HEK293T (cell line): ENCODE measurements around the gene FRMD1.

ENCODE experiments used
- CTCF ChIA-PET: fragments of 350-600 bp; formaldehyde crosslinking; extraction: SDS; loops from one replicate; lab custom pipeline; 2021; ENCODE audit warnings: antibody characterized with exemption, inconsistent platforms; lab: Yijun Ruan, JAX
- POLR2A ChIA-PET: fragments of 350-600 bp; formaldehyde crosslinking; extraction: SDS; loops from one replicate; lab custom pipeline; 2020; ENCODE audit warnings: antibody characterized with exemption, inconsistent platforms; lab: Yijun Ruan, JAX
- DNase-seq: peaks from one replicate; pipeline ENCODE4 v3.0.0; 2012; ENCODE audit warnings: mixed read lengths; ENCODE audit errors: extremely low spot score
- ARNT ChIP-seq: fragments of 450-650 bp; IDR thresholded peaks from 2 replicates; pipeline ENCODE4 v1.6.1; 2017; ENCODE audit warnings: mild to moderate bottlenecking
- BHLHE40 ChIP-seq: fragments of 450-650 bp; IDR thresholded peaks from 2 replicates; pipeline ENCODE4 v1.6.1; 2016; ENCODE audit warnings: mild to moderate bottlenecking, moderate library complexity, borderline replicate concordance
- CTBP1 ChIP-seq: fragments of 450-650 bp; IDR thresholded peaks from 2 replicates; pipeline ENCODE4 v1.6.1; 2016; ENCODE audit warnings: borderline replicate concordance
- ELF4 ChIP-seq: fragments of 450-650 bp; IDR thresholded peaks from 2 replicates; pipeline ENCODE4 v1.6.1; 2017; ENCODE audit warnings: antibody characterized with exemption
- FOXA1 ChIP-seq: fragments of 450-650 bp; IDR thresholded peaks from 2 replicates; pipeline ENCODE4 v1.6.1; 2016; ENCODE audit warnings: mild to moderate bottlenecking
- FOXK2 ChIP-seq: fragments of 450-650 bp; IDR thresholded peaks from 2 replicates; pipeline ENCODE4 v1.6.1; 2016; ENCODE audit warnings: mild to moderate bottlenecking
- FOXM1 ChIP-seq: fragments of 450-650 bp; IDR thresholded peaks from 2 replicates; pipeline ENCODE4 v1.6.1; 2017; ENCODE audit warnings: mild to moderate bottlenecking, borderline replicate concordance
- HDGF ChIP-seq: fragments of 450-650 bp; IDR thresholded peaks from 2 replicates; pipeline ENCODE4 v1.6.1; 2017; ENCODE audit warnings: antibody characterized with exemption, borderline replicate concordance
- L3MBTL2 ChIP-seq: fragments of 450-650 bp; conservative IDR thresholded peaks from 2 replicates; pipeline ENCODE4 v1.6.1; 2016; ENCODE audit warnings: mild to moderate bottlenecking
- LEF1 ChIP-seq: fragments of 450-650 bp; IDR thresholded peaks from 2 replicates; pipeline ENCODE4 v1.6.1; 2017; ENCODE audit warnings: mild to moderate bottlenecking, borderline replicate concordance
- NFRKB ChIP-seq: fragments of 450-650 bp; IDR thresholded peaks from 2 replicates; pipeline ENCODE4 v1.6.1; 2016; ENCODE audit warnings: mild to moderate bottlenecking, moderate library complexity
- SP1 ChIP-seq: fragments of 450-650 bp; IDR thresholded peaks from 2 replicates; pipeline ENCODE4 v1.6.1; 2017
- SUZ12 ChIP-seq: fragments of 450-650 bp; IDR thresholded peaks from 2 replicates; pipeline ENCODE4 v1.6.1; 2016; ENCODE audit warnings: mild to moderate bottlenecking
- TARDBP ChIP-seq: fragments of 450-650 bp; IDR thresholded peaks from 2 replicates; pipeline ENCODE4 v1.6.1; 2016
- ZNF384 ChIP-seq: fragments of 450-650 bp; IDR thresholded peaks from 2 replicates; pipeline ENCODE4 v1.6.1; 2016
- TF ChIP-seq, protein P1 (sequence below): fragments of 450-650 bp; IDR thresholded peaks from 2 replicates; pipeline ENCODE4 v1.6.1; 2016

Gene FRMD1

DNA sequence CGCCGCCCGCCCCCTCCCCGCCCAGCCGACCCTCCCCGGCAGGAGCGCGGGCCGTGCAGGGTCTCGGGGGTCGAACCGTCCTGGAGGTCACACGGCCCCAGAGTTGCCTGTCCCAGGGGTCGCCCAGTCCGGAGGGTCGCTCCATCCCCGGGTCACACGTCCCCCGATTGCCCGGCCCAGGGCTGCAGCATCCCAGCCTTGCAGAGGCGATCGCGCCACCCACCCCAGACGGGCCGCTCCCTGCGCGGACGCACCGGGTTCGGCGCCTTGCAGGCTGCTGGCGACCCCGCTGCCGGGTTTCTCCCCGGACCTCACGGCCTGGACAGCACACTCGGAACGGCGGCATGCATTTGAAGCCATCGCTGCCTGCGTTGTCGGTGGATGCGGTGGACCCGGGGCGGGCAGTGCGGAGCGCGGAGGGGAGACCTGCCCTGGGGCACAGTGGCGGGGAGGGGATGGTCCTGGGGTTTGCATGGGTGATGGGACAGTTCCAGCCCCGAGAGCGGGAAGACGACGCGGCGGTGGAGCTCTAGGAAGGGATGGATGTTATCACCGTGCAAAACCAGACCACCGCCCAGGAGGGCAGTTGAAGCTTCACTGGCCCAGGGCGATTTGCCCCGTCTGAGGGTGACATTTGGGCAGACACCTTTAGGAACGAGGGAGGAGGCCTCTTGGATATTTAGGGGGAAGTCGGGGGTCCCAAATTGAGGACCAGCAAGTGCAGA, 22.7 kb upstream of the FRMD1 start:
- POLR2A ChIA-PET, result no interaction called here
- no peak for TF ChIP-seq ZNF384
- TF ChIP-seq LEF1, result no peak
- no peak for TF ChIP-seq SP1
- TF ChIP-seq NFRKB, result no peak
- TF ChIP-seq FOXK2, result no peak
- TF ChIP-seq TARDBP, result no peak
- TF ChIP-seq ELF4, result no peak
- no peak for TF ChIP-seq L3MBTL2
- TF ChIP-seq, protein P1, sequence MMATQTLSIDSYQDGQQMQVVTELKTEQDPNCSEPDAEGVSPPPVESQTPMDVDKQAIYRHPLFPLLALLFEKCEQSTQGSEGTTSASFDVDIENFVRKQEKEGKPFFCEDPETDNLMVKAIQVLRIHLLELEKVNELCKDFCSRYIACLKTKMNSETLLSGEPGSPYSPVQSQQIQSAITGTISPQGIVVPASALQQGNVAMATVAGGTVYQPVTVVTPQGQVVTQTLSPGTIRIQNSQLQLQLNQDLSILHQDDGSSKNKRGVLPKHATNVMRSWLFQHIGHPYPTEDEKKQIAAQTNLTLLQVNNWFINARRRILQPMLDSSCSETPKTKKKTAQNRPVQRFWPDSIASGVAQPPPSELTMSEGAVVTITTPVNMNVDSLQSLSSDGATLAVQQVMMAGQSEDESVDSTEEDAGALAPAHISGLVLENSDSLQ, result no peak
- TF ChIP-seq FOXM1, result no peak
- TF ChIP-seq BHLHE40, result no peak
- TF ChIP-seq HDGF, result no peak
- no peak for TF ChIP-seq FOXA1
- no peak for TF ChIP-seq ARNT
- CTCF ChIA-PET, result no interaction called here
- no peak for DNase-seq

DNA sequence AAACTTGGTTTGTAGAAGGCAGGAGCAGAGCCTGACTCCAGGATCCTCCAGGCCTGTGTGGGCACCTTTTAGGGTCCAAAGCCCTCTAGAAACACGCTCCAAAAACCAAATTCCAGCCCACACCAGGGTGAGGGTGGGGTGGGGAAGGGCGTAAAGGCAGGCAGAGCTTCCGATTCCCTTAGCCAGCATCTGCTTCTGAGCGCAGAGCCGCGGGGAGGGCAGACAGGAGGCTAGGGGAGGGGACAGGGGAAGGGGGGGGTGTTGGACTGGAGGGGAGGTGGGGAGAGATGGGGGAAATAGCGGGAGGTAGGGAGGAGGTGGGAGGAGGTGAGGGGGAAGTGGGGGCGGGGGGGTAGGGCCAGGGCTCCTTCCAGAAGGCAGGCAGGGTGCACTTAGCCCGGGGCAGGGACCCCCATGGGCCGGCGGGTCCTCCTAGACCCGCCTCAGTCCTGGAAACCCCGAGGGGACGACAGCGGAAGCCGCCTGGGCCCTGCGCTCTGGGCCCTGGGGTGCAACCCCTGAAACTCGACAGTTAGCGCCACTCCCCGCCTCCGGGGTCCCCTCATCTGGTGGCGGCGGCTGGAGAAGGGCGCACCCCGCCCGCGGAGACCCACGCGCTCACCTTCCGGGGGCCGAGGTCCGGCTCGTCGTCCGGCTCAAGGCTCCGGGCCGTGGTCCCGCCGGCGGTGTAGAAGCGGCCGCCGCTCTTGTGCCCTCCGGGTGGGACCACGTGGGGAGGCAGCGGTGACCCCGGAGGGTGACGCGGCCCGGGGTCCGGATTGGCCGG, 22.0 kb upstream of the FRMD1 start:
- TF ChIP-seq HDGF, result no peak
- no peak for TF ChIP-seq NFRKB
- TF ChIP-seq BHLHE40, result no peak
- TF ChIP-seq ZNF384, result no peak
- no peak for TF ChIP-seq SUZ12
- TF ChIP-seq FOXA1, result no peak
- TF ChIP-seq ELF4, result no peak
- TF ChIP-seq L3MBTL2, result no peak
- TF ChIP-seq, protein P1, result no peak
- TF ChIP-seq FOXM1, result no peak
- TF ChIP-seq FOXK2, result no peak
- no peak for TF ChIP-seq SP1
- no peak for TF ChIP-seq TARDBP
- no peak for TF ChIP-seq LEF1
- TF ChIP-seq CTBP1, result no peak
- TF ChIP-seq ARNT, result no peak
- ChIA-PET POLR2A (no interaction called here), CTCF (no interaction called here)
- no peak for DNase-seq

DNA sequence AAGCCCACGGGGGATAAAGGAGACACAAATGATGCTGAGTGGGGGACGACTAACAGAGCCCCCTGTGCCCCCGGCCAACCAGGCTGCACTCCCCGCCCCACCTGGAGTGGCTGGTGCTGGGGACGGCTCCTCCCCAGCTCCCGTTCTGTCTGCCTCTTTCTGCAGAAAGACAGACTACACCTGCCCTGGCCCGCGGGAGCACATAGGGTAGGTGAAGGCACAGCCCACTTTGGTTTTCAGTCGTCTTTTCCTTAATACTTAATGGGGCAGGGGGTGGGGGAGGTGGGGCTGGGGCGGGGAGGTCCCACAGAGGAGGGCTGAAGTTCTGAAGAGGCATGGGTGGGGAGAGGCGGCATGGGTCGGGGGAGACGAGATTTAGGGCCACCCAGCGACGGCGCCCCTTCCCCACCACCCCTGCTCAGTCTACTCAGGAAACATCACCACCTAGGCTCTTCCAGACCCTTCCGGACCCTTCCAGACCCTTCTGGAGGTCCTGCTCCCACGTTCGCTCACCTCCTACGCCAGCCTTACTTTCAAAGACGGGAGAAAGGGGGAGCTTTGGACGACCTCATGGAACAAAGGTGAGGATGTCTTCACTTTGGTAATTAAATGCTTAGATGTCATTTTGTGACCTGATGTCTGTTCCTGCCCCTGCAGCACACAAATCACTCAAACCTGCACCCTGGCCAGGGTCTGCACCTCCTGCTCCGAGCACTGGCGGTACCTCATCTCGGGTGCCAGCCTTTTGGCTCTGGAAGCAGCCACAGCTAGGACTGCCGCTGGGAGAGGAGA, 21.2 kb upstream of the FRMD1 start:
- DNase-seq, result no peak
- CTCF ChIA-PET, result no interaction called here
- POLR2A ChIA-PET, result no interaction called here
- TF ChIP-seq, protein P1, result no peak
- TF ChIP-seq HDGF (no peak), CTBP1 (no peak), FOXA1 (no peak), SUZ12 (no peak), ARNT (no peak), BHLHE40 (no peak), TARDBP (no peak), SP1 (no peak), LEF1 (no peak), FOXM1 (no peak), ZNF384 (no peak), FOXK2 (no peak), NFRKB (no peak), L3MBTL2 (no peak), ELF4 (no peak)

DNA sequence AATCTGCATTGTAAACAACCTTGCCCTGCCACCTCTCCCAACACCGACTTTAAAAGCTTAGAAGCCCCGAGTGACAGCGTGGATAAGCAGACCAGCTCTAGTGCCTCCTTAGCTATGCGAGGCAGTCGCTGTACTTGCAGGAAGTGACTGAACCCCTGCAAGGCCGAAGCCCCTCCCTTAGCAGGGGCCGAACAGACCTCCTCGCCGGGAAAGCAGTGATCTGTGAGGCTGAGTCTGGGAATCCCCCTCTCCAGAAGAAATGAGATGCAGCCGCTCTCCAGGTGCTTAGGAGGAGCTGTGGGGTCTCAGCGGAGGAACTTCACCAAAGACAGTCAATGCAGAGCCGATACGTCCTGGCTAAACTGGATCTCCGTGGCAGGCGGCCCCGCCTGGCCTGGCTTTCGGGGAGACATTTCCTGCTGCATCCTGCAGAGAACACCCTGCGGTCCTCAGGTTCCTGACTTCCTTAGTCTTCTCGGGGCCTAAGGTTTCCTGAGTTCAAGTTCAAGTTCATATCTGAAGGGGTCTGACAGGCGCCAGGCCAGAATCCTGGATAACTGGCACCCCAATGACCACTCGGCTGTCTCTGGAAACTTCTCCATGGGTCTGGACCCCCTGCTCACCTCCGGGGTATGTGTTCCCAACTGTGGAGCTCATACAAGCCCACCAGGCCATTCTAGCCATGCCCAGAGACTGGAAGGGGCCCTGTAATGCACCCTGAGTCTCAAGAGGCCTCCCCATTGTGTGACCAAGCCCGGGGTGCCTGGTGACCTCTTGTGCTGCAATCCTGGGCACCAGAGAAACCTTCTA, 20.4 kb upstream of the FRMD1 start:
- ChIA-PET CTCF (no interaction called here), POLR2A (no interaction called here)
- DNase-seq, result no peak
- TF ChIP-seq CTBP1, result no peak
- TF ChIP-seq L3MBTL2, result no peak
- TF ChIP-seq NFRKB, result no peak
- TF ChIP-seq ELF4, result no peak
- TF ChIP-seq FOXK2, result no peak
- no peak for TF ChIP-seq SP1
- TF ChIP-seq ZNF384, result no peak
- TF ChIP-seq ARNT, result no peak
- TF ChIP-seq HDGF, result no peak
- TF ChIP-seq, protein P1, result no peak
- TF ChIP-seq BHLHE40, result no peak
- no peak for TF ChIP-seq LEF1
- TF ChIP-seq SUZ12, result no peak
- no peak for TF ChIP-seq FOXM1
